Body of pancreas (tissue), 4 donors: ENCODE data around the gene SUN3. TPM values are rescaled to one million over a fixed set of nuclear protein-coding genes. Genes with fewer than 3 reads are reported as not detected.
"Not testable (repeated sequence)": the region's sequence is repeated elsewhere in the genome, so short reads cannot be mapped to it uniquely, and the experiment has no call there.

Experiments used
- ATAC-seq: fragments of 150-250 bp; one replicate; pipeline ENCODE4 v1.9.1; 2016
- DNase-seq, 4 donors: peaks; one replicate each; pipeline ENCODE4 v3.0.0-alpha.2; 2019
- H3K27ac ChIP-seq, 4 donors: fragments of 200-600 bp; sonication (generic); 1 replicate in 3 of 4; 2 replicates in 1 of 4; pipeline versions ENCODE4 v1.5.1 to v1.6.1; 2016 to 2019; ENCODE audit warnings: mild to moderate bottlenecking in 1 of 4, mixed read lengths in 1 of 4, moderate library complexity in 1 of 4
- H3K27me3 ChIP-seq, 2 donors: fragments of 200-600 bp; sonication (generic); one replicate each; pipeline ENCODE4 v1.6.0; 2016; ENCODE audit warnings: mild to moderate bottlenecking in 1 of 2
- H3K36me3 ChIP-seq, 2 donors: fragments of 200-600 bp; sonication (generic); replicated peaks in 1 of 2; 2 replicates each; pipeline ENCODE4 v1.5.1; 2016; ENCODE audit warnings: low read depth in 2 of 2; ENCODE audit not compliant: insufficient read depth in 1 of 2
- H3K4me1 ChIP-seq: fragments of 200-600 bp; sonication (generic); one replicate; pipeline ENCODE4 v1.6.0; 2016
- H3K4me3 ChIP-seq, 2 donors: fragments of 200-600 bp; sonication (generic); 1 replicate in 1 of 2; 2 replicates in 1 of 2; pipeline ENCODE4 v1.5.1; 2016 to 2019
- H3K9me3 ChIP-seq, 3 donors: fragments of 200-600 bp; sonication (generic); 1 replicate in 2 of 3; 2 replicates in 1 of 3; pipeline ENCODE4 v1.5.1; 2016
- CTCF ChIP-seq, 7 experiments: fragments of 450-650 bp in 4 of 7; fragments of 200-600 bp in 3 of 7; sonication (generic) in 3 of 7; IDR thresholded peaks; one replicate each; pipeline ENCODE4 v1.5.1; 2016 to 2019; ENCODE audit warnings: antibody characterized with exemption in 7 of 7
- POLR2A ChIP-seq, 3 donors: fragments of 450-650 bp; IDR thresholded peaks; one replicate each; pipeline ENCODE4 v1.6.1; 2016; ENCODE audit warnings: antibody characterized with exemption in 3 of 3, mild to moderate bottlenecking in 2 of 3
- WGBS, 2 donors: methylation state at CpG; one replicate each; pipeline ENCODE4 v1.1.5; 2017; 5-methylcytosine and 5-hydroxymethylcytosine counted together
- intact Hi-C: fragments of 100-400 bp; cut with DNase I; formaldehyde crosslinking; loops from one replicate; pipeline ENCODE4 v1.15.1; 2023
- total RNA-seq, 2 donors: library from RNA; depleted of rRNA; stranded (reverse); fragments of >200 nt; gene quantifications; one replicate each; pipeline ENCODE4 v1.1.0, GENCODE V29; 2016

SUN3 gene
- total RNA-seq, 2 donors from 2014 or later, result not detected

DNA sequence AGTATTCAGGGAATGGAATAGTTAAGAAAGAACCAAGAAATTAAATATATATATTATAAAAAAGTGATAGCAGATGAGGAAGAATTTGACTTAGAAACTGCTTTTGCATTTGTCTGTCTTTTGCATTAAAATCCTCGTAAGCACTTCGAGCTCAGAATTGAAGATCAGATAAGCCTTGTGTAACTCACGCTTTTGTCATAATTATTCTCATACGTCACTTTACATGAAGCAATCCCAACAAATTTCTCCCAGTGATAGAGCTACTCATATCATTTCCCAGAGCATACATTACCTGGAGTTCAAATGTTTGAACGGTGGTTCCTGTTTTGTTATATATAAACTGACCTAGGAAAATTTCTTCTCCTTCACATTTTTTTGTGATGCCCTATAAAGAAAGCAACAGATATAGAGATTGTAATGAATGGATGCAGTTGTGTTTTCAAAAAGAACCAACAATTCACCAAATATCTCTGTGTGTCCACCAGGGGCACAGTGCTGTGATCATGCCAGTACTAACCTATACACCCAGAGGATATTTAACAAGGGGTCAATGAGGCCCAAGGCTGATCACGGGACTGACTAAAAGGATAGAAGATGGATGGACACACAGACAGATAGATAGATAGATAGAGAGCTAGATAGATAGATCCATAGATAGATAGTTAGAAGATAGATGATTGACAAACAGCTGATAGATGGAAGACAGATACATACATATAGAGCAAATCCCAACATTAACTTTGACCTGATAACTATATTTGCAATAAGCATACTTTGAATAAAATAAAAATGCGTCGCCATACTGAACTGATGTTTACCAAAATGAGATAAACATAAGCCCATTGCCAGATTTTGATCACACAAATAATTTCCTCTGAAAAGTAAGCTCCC, 40.2 kb downstream of the SUN3 start:
- no peak for TF ChIP-seq POLR2A (IDR thresholded peaks at IDR 0.05)
- peak in 1 of 7 experiments; percentile 11 for TF ChIP-seq CTCF (IDR thresholded peaks at IDR 0.05)
- no peak for DNase-seq
- H3K9me3 ChIP-seq, result no peaks in the 10 kb centered on the region
- 70% methylated on average over 8 of the region's 8 CpGs for WGBS, 2 donors
- no peak overlapping the region for H3K27ac ChIP-seq
- H3K27me3 ChIP-seq, result no peaks in the 10 kb centered on the region
- H3K4me1 ChIP-seq, result peaks cover 10% of the 10 kb centered on the region
- H3K36me3 ChIP-seq, result no peaks in the 10 kb centered on the region
- intact Hi-C loops, result loop anchor here (5.0 kb wide), 1 partner anchor 119 kb away; no protein-coding TSS in a partner anchor
- ATAC-seq, result no peak
- H3K4me3 ChIP-seq, result no peak overlapping the region

- H3K9me3 ChIP-seq, result no peaks in the 10 kb centered on the region
- H3K36me3 ChIP-seq, result no peaks in the 10 kb centered on the region
- ATAC-seq (no peak), DNase-seq (no peak)
- TF ChIP-seq CTCF (IDR thresholded peaks at IDR 0.05), result no peak
- no peak for TF ChIP-seq POLR2A (IDR thresholded peaks at IDR 0.05)
- H3K4me3 ChIP-seq, result no peak overlapping the region
- no peak overlapping the region for H3K27ac ChIP-seq
- intact Hi-C loops, result no loop called here
- WGBS, 2 donors, result 24% methylated on average over 2 of the region's 2 CpGs
- peaks cover 11% of the 10 kb centered on the region for H3K4me1 ChIP-seq
- H3K27me3 ChIP-seq, result no peaks in the 10 kb centered on the region
These were observed 46.3 kb downstream of the SUN3 start for GRCh38 chr7:47982610-47983009.

- intact Hi-C loops, DNase-seq: not testable (repeated sequence)
- 96 to 100% methylated on average over 4 to 5 of the region's 5 CpGs for WGBS, 2 donors
These were observed 48.3 kb downstream of the SUN3 start for GRCh38 chr7:47980648-47981047.

DNA sequence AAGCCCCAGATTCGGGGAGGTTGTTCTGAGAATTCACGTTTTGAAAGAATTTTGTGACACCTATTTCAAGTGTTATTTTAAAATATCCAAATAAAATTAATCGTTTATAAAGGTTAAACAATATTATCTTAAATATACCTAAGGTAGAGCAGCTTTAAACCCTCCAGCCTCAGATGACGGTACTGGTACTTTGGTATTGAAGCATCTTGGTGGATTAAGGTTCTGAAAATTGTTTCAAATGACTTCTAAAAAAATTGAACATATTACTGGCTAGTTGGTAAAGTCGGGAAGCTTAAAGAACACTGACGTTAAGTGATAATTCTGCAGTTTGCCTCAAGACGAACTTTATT, 49.1 kb downstream of the SUN3 start:
- Histone ChIP-seq H3K4me1 (peaks cover 11% of the 10 kb centered on the region), H3K27me3 (no peaks in the 10 kb centered on the region), H3K36me3 (peaks cover 4 to 21% of the 10 kb centered on the region in 2 donors), H3K9me3 (no peaks in the 10 kb centered on the region), H3K4me3 (peak overlapping the region; percentile 65 to 81), H3K27ac (peak overlapping the region; percentile 79 to 87 (median 83))
- DNase-seq (no peak), ATAC-seq (no peak)
- 16 to 17% methylated on average over 7 of the region's 7 CpGs for WGBS, 2 donors
- intact Hi-C loops, result loop anchor here (5.0 kb wide), 1 partner anchor 112 kb away; no protein-coding TSS in a partner anchor
- TF ChIP-seq CTCF (IDR thresholded peaks at IDR 0.05), result no peak
- no peak for TF ChIP-seq POLR2A (IDR thresholded peaks at IDR 0.05)

More at GRCh38 chr7:47980648-47981047, 48.3 kb downstream of the SUN3 start:
- Histone ChIP-seq H3K36me3 (peaks cover 4 to 17% of the 10 kb centered on the region in 2 donors), H3K4me1 (peaks cover 11% of the 10 kb centered on the region)
- H3K27me3 ChIP-seq, H3K9me3 ChIP-seq, H3K4me3 ChIP-seq, ATAC-seq, H3K27ac ChIP-seq: not testable (repeated sequence)

DNA sequence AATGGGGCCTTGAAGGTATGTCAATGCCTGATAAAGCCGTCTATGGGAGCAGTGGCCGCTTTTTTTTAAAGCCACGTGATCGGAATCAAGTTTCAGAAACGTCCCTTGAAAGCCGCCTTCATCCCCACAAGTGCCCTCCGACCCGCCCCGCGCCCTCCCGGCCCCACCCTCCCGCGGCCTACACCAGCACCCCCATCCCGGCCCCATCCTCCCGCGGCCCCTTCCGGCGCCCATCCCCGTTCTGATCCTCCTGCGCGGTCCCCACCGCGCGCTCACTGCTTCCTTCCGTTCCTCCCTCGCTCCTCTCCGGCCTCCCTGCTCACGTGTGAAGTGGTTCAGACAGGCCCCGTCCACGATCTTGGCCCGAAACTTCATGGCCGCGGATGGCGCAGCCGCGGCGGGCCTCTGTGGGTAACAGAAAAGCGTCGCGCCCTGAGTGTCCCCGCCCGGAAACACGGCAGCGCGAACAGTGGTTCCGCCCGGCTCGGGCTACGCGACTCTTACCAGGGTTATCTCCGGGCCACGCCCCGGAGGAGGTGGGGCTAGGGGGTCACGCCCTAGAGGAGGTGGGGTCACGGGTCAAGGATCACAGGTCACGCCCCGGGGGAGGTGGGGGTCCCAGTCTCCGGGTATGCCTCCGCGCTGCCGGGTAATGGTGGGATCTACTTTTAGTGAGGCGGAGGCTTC, 49.6 kb downstream of the SUN3 start, which contains the start of gene HUS1:
TSS of gene HUS1 (minus strand) at position 471 of the 687 bp plus-strand sequence. CDS start at position 375, 96 bp downstream.
- no peak for TF ChIP-seq CTCF (IDR thresholded peaks at IDR 0.05)
- TF ChIP-seq POLR2A (IDR thresholded peaks at IDR 0.05), result peak; percentile 74 to 92 (median 91)
- H3K27ac ChIP-seq, result peak within 1 kb of the TSS; percentile 79 to 87 (median 83)
- ATAC-seq (peak; percentile 99), DNase-seq (peak; percentile 91 to 95 (median 94))
- no peaks in the 10 kb centered on the region for H3K27me3 ChIP-seq
- no peaks in the 10 kb centered on the region for H3K9me3 ChIP-seq
- intact Hi-C loops, result loop anchor here (5.0 kb wide), 1 partner anchor 113 kb away; no protein-coding TSS in a partner anchor
- peaks cover 4 to 26% of the 10 kb centered on the region in 2 donors for H3K36me3 ChIP-seq
- 1% methylated on average over 30 to 62 of the region's 62 CpGs for WGBS, 2 donors
- peak within 1 kb of the TSS; percentile 65 to 81 for H3K4me3 ChIP-seq
- H3K4me1 ChIP-seq, result peaks cover 11% of the 10 kb centered on the region
